SK-N-SH (cell line): ENCODE measurements around the gene OR2L13. TPM values are rescaled to one million over a fixed set of nuclear protein-coding genes. Genes with fewer than 3 reads are reported as not detected.

ENCODE experiments used
- CTCF ChIA-PET: fragments of 300-600, 350-600 bp; formaldehyde crosslinking; extraction: SDS; loops from one replicate; lab custom pipeline; 2021; lab: Yijun Ruan, JAX
- POLR2A ChIA-PET: fragments of 350-600 bp; sonication (Branson Sonifier 250); formaldehyde crosslinking; extraction: SDS; loops from one replicate; lab custom pipeline; 2020; ENCODE audit warnings: antibody characterized with exemption, inconsistent platforms; lab: Yijun Ruan, JAX
- DNase-seq: peaks from one replicate; pipeline ENCODE4 v3.0.0; 2012
- H2AFZ ChIP-seq: fragments of 200-600 bp; sonication (generic); 2 replicates; pipeline ENCODE4 v1.8.1; 2016; ENCODE audit warnings: antibody characterized with exemption, mild to moderate bottlenecking, low read depth
- H3F3A ChIP-seq: fragments of 200-600 bp; sonication (generic); replicated peaks from 2 replicates; pipeline ENCODE3; 2016; ENCODE audit warnings: antibody characterized with exemption, mild to moderate bottlenecking; ENCODE audit not compliant: insufficient read depth
- H3K27ac ChIP-seq, 2 experiments: fragments of 200-500 bp in 1 of 2; fragments of 200-600 bp in 1 of 2; sonication (Bioruptor generic) in 1 of 2; sonication (generic), shearing (Covaris generic) in 1 of 2; 2 replicates each; pipeline versions ENCODE4 v1.5.1 to v1.6.1; 2014 to 2016; ENCODE audit warnings: low read depth in 2 of 2, inconsistent platforms in 1 of 2, low read length in 1 of 2, mild to moderate bottlenecking in 1 of 2, mixed read lengths in 1 of 2
- H3K27me3 ChIP-seq: fragments of 200-600 bp; sonication (generic), shearing (Covaris generic); 2 replicates; pipeline ENCODE4 v1.6.1; 2016; ENCODE audit warnings: mixed run types; ENCODE audit not compliant: insufficient read depth
- H3K36me3 ChIP-seq, 2 experiments: fragments of 200-500 bp in 1 of 2; fragments of 200-600 bp in 1 of 2; sonication (Bioruptor generic) in 1 of 2; sonication (generic) in 1 of 2; replicated peaks in 1 of 2; 2 replicates each; pipeline versions ENCODE3 to v1.5.1; 2014 to 2016; ENCODE audit warnings: low read length in 1 of 2, mild to moderate bottlenecking in 1 of 2; ENCODE audit not compliant: insufficient read depth in 2 of 2, control insufficient read depth in 1 of 2
- H3K4me1 ChIP-seq, 2 experiments: fragments of 200-500 bp in 1 of 2; fragments of 200-600 bp in 1 of 2; sonication (Bioruptor generic) in 1 of 2; sonication (generic), shearing (Covaris generic) in 1 of 2; 2 replicates each; pipeline versions ENCODE4 v1.5.1 to v1.6.1; 2014 to 2016; ENCODE audit warnings: low read depth in 1 of 2, low read length in 1 of 2, mixed run types in 1 of 2; ENCODE audit not compliant: insufficient read depth in 2 of 2, control insufficient read depth in 1 of 2
- H3K4me2 ChIP-seq: fragments of 200-600 bp; sonication (generic), shearing (Covaris generic); 2 replicates; pipeline ENCODE4 v1.6.1; 2017; ENCODE audit warnings: mixed run types
- H3K4me3 ChIP-seq, 2 experiments: fragments of 200-500 bp in 1 of 2; fragments of 200-600 bp in 1 of 2; sonication (Bioruptor generic) in 1 of 2; sonication (generic), shearing (Covaris generic) in 1 of 2; 2 replicates each; pipeline versions ENCODE4 v1.5.1 to v1.8.1; 2014 to 2016; ENCODE audit warnings: low read depth in 2 of 2, inconsistent platforms in 1 of 2, low read length in 1 of 2, mild to moderate bottlenecking in 1 of 2, mixed read lengths in 1 of 2, moderate library complexity in 1 of 2
- H3K79me2 ChIP-seq: fragments of 200-600 bp; sonication (generic); 2 replicates; pipeline ENCODE4 v1.8.1; 2017; ENCODE audit warnings: mild to moderate bottlenecking; ENCODE audit not compliant: insufficient read depth
- H3K9ac ChIP-seq: fragments of 200-600 bp; sonication (generic); 2 replicates; pipeline ENCODE4 v1.6.1; 2017; ENCODE audit warnings: mixed run types
- H3K9me2 ChIP-seq: fragments of 200-600 bp; sonication (generic); 2 replicates; pipeline ENCODE4 v1.6.1; 2017; ENCODE audit warnings: mixed run types
- H3K9me3 ChIP-seq: fragments of 200-600 bp; sonication (generic); 2 replicates; pipeline ENCODE4 v1.6.1; 2017; ENCODE audit warnings: mixed run types, mild to moderate bottlenecking, moderate library complexity
- H4K20me1 ChIP-seq: fragments of 200-600 bp; sonication (generic); 2 replicates; pipeline ENCODE4 v1.6.1; 2017; ENCODE audit warnings: mild to moderate bottlenecking, mixed run types; ENCODE audit not compliant: insufficient read depth
- EP300 ChIP-seq, 2 experiments: IDR thresholded peaks; 2 replicates each; pipeline versions ENCODE4 v1.4.0 to v1.6.1; 2012; ENCODE audit warnings: borderline replicate concordance in 1 of 2, low read depth in 1 of 2, low read length in 1 of 2
- EZH2phosphoT487 ChIP-seq: fragments of 200-600 bp; sonication (generic); IDR thresholded peaks from 2 replicates; pipeline ENCODE4 v1.6.1; 2017; ENCODE audit warnings: low read depth, mixed run types, mild to moderate bottlenecking, antibody characterized with exemption, moderate library complexity, borderline replicate concordance
- FOXJ3 ChIP-seq: sonication (generic); formaldehyde crosslinking; IDR thresholded peaks from 2 replicates; pipeline ENCODE4 v1.5.1; 2020; ENCODE audit warnings: mild to moderate bottlenecking, missing genetic modification reagents
- FOXM1 ChIP-seq: IDR thresholded peaks from 2 replicates; pipeline ENCODE4 v1.4.0; 2012; ENCODE audit warnings: low read depth, mild to moderate bottlenecking
- GABPA ChIP-seq: IDR thresholded peaks from 2 replicates; pipeline ENCODE4 v1.4.0; 2012; ENCODE audit warnings: low read depth, mild to moderate bottlenecking
- IRF3 ChIP-seq: fragments of 150-350 bp; IDR thresholded peaks from 2 replicates; pipeline ENCODE4 v1.6.1; 2016; ENCODE audit warnings: mild to moderate bottlenecking, low read depth, low read length
- MEF2A ChIP-seq: IDR thresholded peaks from 2 replicates; pipeline ENCODE4 v1.4.0; 2012; ENCODE audit warnings: low read depth, borderline replicate concordance
- MXI1 ChIP-seq: IDR thresholded peaks from 2 replicates; pipeline ENCODE4 v1.6.1; 2012; ENCODE audit warnings: mild to moderate bottlenecking, low read depth, low read length, improper control_type of control experiment
- PBX3 ChIP-seq: IDR thresholded peaks from 2 replicates; pipeline ENCODE4; 2012
- POLR2AphosphoS5 ChIP-seq: IDR thresholded peaks from 2 replicates; pipeline ENCODE4 v1.6.1; 2012; ENCODE audit warnings: low read depth, low read length
- RCOR1 ChIP-seq: fragments of 150-350 bp; IDR thresholded peaks from 2 replicates; pipeline ENCODE4 v1.6.1; 2017; ENCODE audit warnings: antibody characterized with exemption, low read length
- REST ChIP-seq: IDR thresholded peaks from 2 replicates; pipeline ENCODE4 v1.6.1; 2012; ENCODE audit warnings: mild to moderate bottlenecking, low read depth, low read length, moderate library complexity
- RFX5 ChIP-seq: IDR thresholded peaks from 2 replicates; pipeline ENCODE4 v1.6.1; 2012; ENCODE audit warnings: mild to moderate bottlenecking, improper control_type of control experiment, low read length
- RXRA ChIP-seq: IDR thresholded peaks from 2 replicates; pipeline ENCODE4 v1.4.0; 2012; ENCODE audit warnings: low read depth, mild to moderate bottlenecking, borderline replicate concordance
- SIN3A ChIP-seq: IDR thresholded peaks from 2 replicates; pipeline ENCODE4 v1.6.1; 2012; ENCODE audit warnings: low read depth, mild to moderate bottlenecking, low read length, moderate library complexity, borderline replicate concordance
- TCF12 ChIP-seq: IDR thresholded peaks from 2 replicates; pipeline ENCODE4 v1.4.0; 2012
- TEAD4 ChIP-seq: IDR thresholded peaks from 2 replicates; pipeline ENCODE4 v1.4.0; 2012; ENCODE audit warnings: mild to moderate bottlenecking, borderline replicate concordance; ENCODE audit not compliant: insufficient read depth
- USF2 ChIP-seq: fragments of 150-350 bp; IDR thresholded peaks from 2 replicates; pipeline ENCODE4 v1.6.1; 2017; ENCODE audit warnings: antibody characterized with exemption, low read length, low read depth, borderline replicate concordance
- YY1 ChIP-seq: IDR thresholded peaks from 2 replicates; pipeline ENCODE4 v1.4.0; 2012; ENCODE audit warnings: low read depth, mild to moderate bottlenecking
- ZBTB33 ChIP-seq: IDR thresholded peaks from 2 replicates; pipeline ENCODE4 v1.4.0; 2012; ENCODE audit warnings: low read depth, borderline replicate concordance
- WGBS: methylation state at CpG from one replicate; pipeline ENCODE4 v1.1.6; 2017; ENCODE audit warnings: low lambda C conversion rate; 5-methylcytosine and 5-hydroxymethylcytosine counted together
- polyA plus RNA-seq, 3 experiments: library from polyadenylated mRNA; depleted of rRNA; stranded (reverse); fragments of >200 nt; gene quantifications; 2 replicates each; pipeline ENCODE4 v1.2.3, GENCODE V29; 2012

The OR2L13 gene
- polyA plus RNA-seq (2012; rRNA removed) = 0.15 and 0.23 TPM in 2 replicates
- 0.10 and 0.14 TPM in 2 replicates for polyA plus RNA-seq (2012; cell fraction: cytosol; rRNA removed)
- polyA plus RNA-seq (2012; cell fraction: nucleus; rRNA removed) = 0.07 and 0.15 TPM in 2 replicates

GRCh38 chr1:248094884-248095283, at the start of gene OR2L13:
Gene OR2L13, plus strand, starts transcription at chr1:248095184. Its CDS starts 4,192 bp downstream, at chr1:248099376.
- ChIA-PET POLR2A (no interaction called here), CTCF (no interaction called here)
- Histone ChIP-seq H3K4me2 (no peak within 1 kb of the TSS), H3K9me3 (no peaks in the 10 kb centered on the region), H3K79me2 (no peaks in the 10 kb centered on the region), H3K9ac (no peak within 1 kb of the TSS), H3F3A (no peaks in the 10 kb centered on the region), H3K36me3 (no peaks in the 10 kb centered on the region), H3K9me2 (no peaks in the 10 kb centered on the region), H3K27ac (no peak within 1 kb of the TSS), H2AFZ (no peak within 1 kb of the TSS), H3K4me1 (no peaks in the 10 kb centered on the region), H3K4me3 (no peak within 1 kb of the TSS), H4K20me1 (no peaks in the 10 kb centered on the region), H3K27me3 (no peaks in the 10 kb centered on the region)
- TF ChIP-seq YY1 = no peak
- TF ChIP-seq RXRA = no peak
- no peak for TF ChIP-seq TCF12
- TF ChIP-seq EP300 (IDR thresholded peaks at IDR 0.05; ENCODE audit: borderline replicate concordance in 1 of 2, low read depth in 1 of 2, low read length in 1 of 2) = no peak
- TF ChIP-seq MEF2A = no peak
- no peak for TF ChIP-seq EZH2phosphoT487
- no peak for TF ChIP-seq TEAD4
- TF ChIP-seq FOXJ3 (CRISPR knock-in tag) = no peak
- TF ChIP-seq USF2 = no peak
- TF ChIP-seq IRF3 = no peak
- TF ChIP-seq ZBTB33 = no peak
- no peak for TF ChIP-seq PBX3
- TF ChIP-seq FOXM1 = no peak
- TF ChIP-seq RCOR1 = no peak
- no peak for TF ChIP-seq SIN3A
- no peak for TF ChIP-seq REST
- TF ChIP-seq MXI1 = no peak
- no peak for TF ChIP-seq POLR2AphosphoS5
- no peak for TF ChIP-seq GABPA
- no peak for TF ChIP-seq RFX5
- DNase-seq = no peak
- 0% methylated on average over 1 of the region's 1 CpG for WGBS
